GM12878 (cell line): ENCODE measurements around the gene NXN. TPM values are rescaled to one million over a fixed set of nuclear protein-coding genes. Genes with fewer than 3 reads are reported as not detected.

Experiments used
- ATAC-seq: fragments of 200-7000 bp; cut with Tn5 transposase; 3 replicates; pipeline ENCODE4 v1.9.1; 2020; ENCODE audit warnings: mild to moderate bottlenecking, moderate library complexity
- BruUV-seq: library from RNA; stranded (reverse); fragments of 400-500 nt; replicated peaks from 2 replicates; lab custom pipeline; 2021; lab: Mats Ljungman, UMichigan
- CTCF ChIA-PET: fragments of 300-600 bp; sonication (Branson Sonifier 250); formaldehyde crosslinking; extraction: SDS; loops from one replicate; lab custom pipeline; 2021; ENCODE audit warnings: inconsistent platforms; lab: Yijun Ruan, JAX
- POLR2A ChIA-PET: fragments of 350-600 bp; formaldehyde crosslinking; extraction: SDS; loops from one replicate; lab custom pipeline; 2021; ENCODE audit warnings: inconsistent platforms; lab: Charles Lee
- RAD21 ChIA-PET: fragments of 300-600 bp; sonication (Branson Sonifier 250); formaldehyde crosslinking; loops from one replicate; lab custom pipeline; 2023; ENCODE audit warnings: antibody characterized with exemption; ENCODE audit not compliant: unreplicated experiment; lab: Charles Lee
- SMC1A ChIA-PET: fragments of 300-600 bp; sonication (Branson Sonifier 250); formaldehyde crosslinking; loops from one replicate; lab custom pipeline; 2023; ENCODE audit not compliant: unreplicated experiment, uncharacterized antibody; lab: Charles Lee
- DNase-seq: peaks from one replicate; pipeline ENCODE4 v3.0.0-alpha.2; 2011; ENCODE audit warnings: low read depth, low spot score
- FAIRE-seq: peaks from 3 replicates; lab custom pipeline; 2011; peaks lifted over from hg19 to GRCh38; lab: Jason Lieb, UNC
- H2AFZ ChIP-seq: 2 replicates; pipeline ENCODE4 v1.6.0; 2011; ENCODE audit warnings: low read depth, low read length, control low read depth; ENCODE audit not compliant: control insufficient read depth
- H3K27ac ChIP-seq: 2 replicates; pipeline ENCODE4 v1.5.1; 2011; ENCODE audit warnings: control low read depth; ENCODE audit not compliant: control insufficient read depth, insufficient read depth
- H3K27me3 ChIP-seq, 2 experiments: replicated peaks in 1 of 2; 2 replicates each; pipeline versions ENCODE4 v1.6.0 to v1.6.1; 2011; ENCODE audit warnings: low read length in 1 of 2; ENCODE audit not compliant: control insufficient read depth in 2 of 2, insufficient read depth in 2 of 2
- H3K36me3 ChIP-seq, 2 experiments: 2 replicates each; pipeline ENCODE4 v1.5.1; 2011; ENCODE audit warnings: low read length in 1 of 2; ENCODE audit not compliant: control insufficient read depth in 2 of 2, insufficient read depth in 2 of 2
- H3K4me1 ChIP-seq: 2 replicates; pipeline ENCODE4 v1.6.1; 2011; ENCODE audit warnings: mild to moderate bottlenecking, low read length, moderate library complexity, mixed read lengths; ENCODE audit not compliant: control insufficient read depth, insufficient read depth
- H3K4me2 ChIP-seq: 2 replicates; pipeline ENCODE4 v1.6.0; 2011; ENCODE audit warnings: control low read depth; ENCODE audit not compliant: control insufficient read depth, insufficient read depth
- H3K4me3 ChIP-seq: fragments of 200-600 bp; sonication (generic); 2 replicates; pipeline ENCODE4 v1.5.1; 2016
- H3K79me2 ChIP-seq: 2 replicates; pipeline ENCODE4 v1.6.0; 2011; ENCODE audit warnings: low read length; ENCODE audit not compliant: control insufficient read depth, insufficient read depth
- H3K9ac ChIP-seq: 2 replicates; pipeline ENCODE4 v1.8.0; 2011; ENCODE audit warnings: low read length, control low read depth, mixed read lengths; ENCODE audit not compliant: control insufficient read depth, insufficient read depth
- H3K9me3 ChIP-seq: replicated peaks from 3 replicates; pipeline ENCODE4 v1.5.1; 2011; ENCODE audit warnings: mild to moderate bottlenecking, low read length; ENCODE audit not compliant: control insufficient read depth, insufficient read depth
- H4K20me1 ChIP-seq: 2 replicates; pipeline ENCODE4 v1.6.0; 2011; ENCODE audit not compliant: control insufficient read depth, insufficient read depth
- BMI1 ChIP-seq: fragments of 450-650 bp; IDR thresholded peaks from 2 replicates; pipeline ENCODE4 v1.6.1; 2016; ENCODE audit warnings: mild to moderate bottlenecking, moderate library complexity, borderline replicate concordance
- DPF2 ChIP-seq: fragments of 450-650 bp; IDR thresholded peaks from 2 replicates; pipeline ENCODE4 v1.6.1; 2017; ENCODE audit warnings: mild to moderate bottlenecking
- E4F1 ChIP-seq: fragments of 450-650 bp; IDR thresholded peaks from 2 replicates; pipeline ENCODE4 v1.6.1; 2018; ENCODE audit warnings: borderline replicate concordance, mild to moderate bottlenecking; ENCODE audit not compliant: partially characterized antibody
- ETV6 ChIP-seq, 2 experiments: fragments of 450-650 bp in 1 of 2; IDR thresholded peaks in 1 of 2; conservative IDR thresholded peaks in 1 of 2; 2 replicates each; pipeline ENCODE4 v1.6.1; 2014; ENCODE audit warnings: antibody characterized with exemption in 1 of 2, borderline replicate concordance in 1 of 2, low read depth in 1 of 2, mild to moderate bottlenecking in 1 of 2, moderate library complexity in 1 of 2
- HDGF ChIP-seq: fragments of 450-650 bp; IDR thresholded peaks from 2 replicates; pipeline ENCODE4 v1.6.1; 2016; ENCODE audit warnings: antibody characterized with exemption
- JUND ChIP-seq: IDR thresholded peaks from 2 replicates; pipeline ENCODE4 v1.6.1; 2012; ENCODE audit warnings: low read depth, mild to moderate bottlenecking, low read length, improper control_type of control experiment, moderate library complexity
- NR2C1 ChIP-seq: fragments of 450-650 bp; IDR thresholded peaks from 2 replicates; pipeline ENCODE4 v1.6.1; 2017; ENCODE audit warnings: antibody characterized with exemption, mild to moderate bottlenecking, moderate library complexity
- RAD51 ChIP-seq: fragments of 450-650 bp; IDR thresholded peaks from 2 replicates; pipeline ENCODE4 v1.6.1; 2016; ENCODE audit warnings: moderate library complexity, mild to moderate bottlenecking, inconsistent platforms
- RB1 ChIP-seq: fragments of 450-650 bp; formaldehyde crosslinking; IDR thresholded peaks from 2 replicates; pipeline ENCODE4 v1.6.1; 2017; ENCODE audit warnings: mild to moderate bottlenecking, borderline replicate concordance
- RBBP5 ChIP-seq: fragments of 200-600 bp; sonication (generic); conservative IDR thresholded peaks from 2 replicates; pipeline ENCODE4 v1.6.1; 2016
- RELA ChIP-seq: fragments of 450-650 bp; IDR thresholded peaks from 2 replicates; pipeline ENCODE4 v1.8.0; 2014; ENCODE audit warnings: borderline replicate concordance; ENCODE audit not compliant: partially characterized antibody
- YBX1 ChIP-seq: fragments of 450-650 bp; IDR thresholded peaks from 2 replicates; pipeline ENCODE4 v1.6.1; 2016; ENCODE audit warnings: antibody characterized with exemption
- ZBTB11 ChIP-seq: fragments of 450-650 bp; formaldehyde crosslinking; IDR thresholded peaks from 2 replicates; pipeline ENCODE4 v1.5.0; 2022; ENCODE audit warnings: mild to moderate bottlenecking, missing genetic modification characterization
- ZNF384 ChIP-seq: IDR thresholded peaks from 2 replicates; pipeline ENCODE4 v1.6.1; 2012; ENCODE audit warnings: low read depth, mild to moderate bottlenecking, low read length, improper control_type of control experiment, borderline replicate concordance
- WGBS: methylation state at CpG from one replicate; pipeline ENCODE4 v1.1.6; 2016; ENCODE audit warnings: low lambda C conversion rate; ENCODE audit not compliant: insufficient replicate concordance, insufficient coverage; ENCODE audit errors: missing lambda C conversion rate; 5-methylcytosine and 5-hydroxymethylcytosine counted together
- in situ Hi-C: fragments of 300-500 bp; cut with MboI; formaldehyde crosslinking; loops from 9 replicates; pipeline ENCODE4 v1.14.3; 2018; ENCODE audit warnings: mixed read lengths
- intact Hi-C: fragments of 100-400 bp; cut with micrococcal nuclease; formaldehyde crosslinking; loops from one replicate; pipeline ENCODE4 v1.14.2; 2022; ENCODE audit not compliant: unreplicated experiment
- polyA plus RNA-seq, 11 experiments: library from polyadenylated mRNA; depleted of rRNA in 4 of 11; unstranded in 6 of 11; stranded (reverse) in 5 of 11; fragments of >200 nt; fragmentation: Nextera tagmentation in 4 of 11; fragmentation: Illumina TruSeq in 1 of 11; extraction: Ambion mirVana in 4 of 11; extraction: Trizol in 1 of 11; gene quantifications; 1 replicate in 1 of 11; 2 replicates in 10 of 11; pipeline versions ENCODE4 v1.2.1 to v1.2.3, GENCODE V29; 2011 to 2016; ENCODE audit warnings: inconsistent platforms in 2 of 11, missing spikeins in 2 of 11, low read depth in 1 of 11
- total RNA-seq, 4 experiments: library from RNA; depleted of rRNA in 3 of 4; stranded (reverse); fragments of >200 nt in 3 of 4; fragmentation: Illumina TruSeq in 1 of 4; extraction: Trizol in 1 of 4; gene quantifications; 2 replicates each; pipeline versions ENCODE4 v1.2.1 to v1.2.3, GENCODE V29; 2013 to 2021
- TF ChIP-seq, protein P1 (sequence below): fragments of 450-650 bp; IDR thresholded peaks from 2 replicates; pipeline ENCODE4 v1.6.1; 2016; ENCODE audit warnings: mild to moderate bottlenecking, moderate library complexity, borderline replicate concordance

Gene NXN
- total and polyA plus RNA-seq, 10 of the 15 experiments (the other 5 are each of a cell fraction or from before 2014, with no cell fraction given): 0.04 to 1.2 (median 0.30) TPM

DNA sequence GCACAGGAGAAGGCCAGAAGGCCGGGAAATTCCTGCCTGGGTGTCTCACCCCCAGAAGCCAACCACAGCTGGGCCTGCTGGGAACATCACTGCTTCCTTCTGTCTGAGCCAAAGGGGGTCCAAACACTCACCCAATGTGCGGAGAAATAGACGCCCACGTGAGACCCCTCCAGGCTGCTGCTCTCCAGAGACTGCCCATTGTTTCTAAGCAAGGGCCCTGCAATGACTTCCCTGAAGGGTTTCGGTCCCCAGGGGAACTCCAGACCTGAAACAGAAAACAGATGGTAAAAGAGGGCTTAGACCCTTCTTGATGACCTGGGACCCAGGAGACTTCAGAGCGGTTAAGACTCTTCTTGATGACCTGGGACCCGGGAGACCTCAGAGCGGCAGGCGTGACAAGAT is 156.1 kb downstream of the NXN start:
- DNase-seq: peak; percentile 52
- intact Hi-C loops: no loop called here
- Histone ChIP-seq H3K4me1 (no peaks in the 10 kb centered on the region; the same call in 1 of the 2 replicates), H3K36me3 (no peaks in the 10 kb centered on the region), H3K9ac (no peak overlapping the region), H4K20me1 (no peaks in the 10 kb centered on the region), H2AFZ (peak overlapping the region; percentile 37), H3K27me3 (no peaks in the 10 kb centered on the region), H3K9me3 (no peaks in the 10 kb centered on the region; the same call in 2 of the 3 replicates), H3K4me2 (peak overlapping the region; percentile 44; the same call in 1 of the 2 replicates), H3K27ac (peak overlapping the region; percentile 6; the same call in 1 of the 2 replicates), H3K79me2 (no peaks in the 10 kb centered on the region), H3K4me3 (no peak overlapping the region)
- RAD21 ChIA-PET: no interaction called here
- peak; percentile 96 for ATAC-seq
- SMC1A ChIA-PET: no interaction called here
- WGBS: under 1% methylated on average over 7 of the region's 9 CpGs
- no TSS peak for BruUV-seq
- CTCF ChIA-PET: interaction anchor here (0.7 kb wide), 1 partner anchor 57 kb away, joined by 4 read pairs; no protein-coding TSS in a partner anchor
- in situ Hi-C loops: no loop called here
- FAIRE-seq: no peak
- POLR2A ChIA-PET: interaction anchor here (0.7 kb wide), 2 partner anchors 20 to 133 kb away, joined by 3 to 5 read pairs; no protein-coding TSS in a partner anchor
- TF ChIP-seq RAD51 (no peak), RBBP5 (no peak), BMI1 (no peak), ETV6 (conservative IDR thresholded peaks at IDR 0.05 in 1 of 2, IDR thresholded peaks at IDR 0.05 in 1 of 2; ENCODE audit: borderline replicate concordance in 1 of 2, low read depth in 1 of 2) (no peak), HDGF (no peak), E4F1 (no peak), ZBTB11 (no peak), NR2C1 (no peak), JUND (no peak), ZNF384 (no peak), RB1 (no peak), YBX1 (no peak), RELA (no peak), DPF2 (no peak)
- TF ChIP-seq, protein P1, sequence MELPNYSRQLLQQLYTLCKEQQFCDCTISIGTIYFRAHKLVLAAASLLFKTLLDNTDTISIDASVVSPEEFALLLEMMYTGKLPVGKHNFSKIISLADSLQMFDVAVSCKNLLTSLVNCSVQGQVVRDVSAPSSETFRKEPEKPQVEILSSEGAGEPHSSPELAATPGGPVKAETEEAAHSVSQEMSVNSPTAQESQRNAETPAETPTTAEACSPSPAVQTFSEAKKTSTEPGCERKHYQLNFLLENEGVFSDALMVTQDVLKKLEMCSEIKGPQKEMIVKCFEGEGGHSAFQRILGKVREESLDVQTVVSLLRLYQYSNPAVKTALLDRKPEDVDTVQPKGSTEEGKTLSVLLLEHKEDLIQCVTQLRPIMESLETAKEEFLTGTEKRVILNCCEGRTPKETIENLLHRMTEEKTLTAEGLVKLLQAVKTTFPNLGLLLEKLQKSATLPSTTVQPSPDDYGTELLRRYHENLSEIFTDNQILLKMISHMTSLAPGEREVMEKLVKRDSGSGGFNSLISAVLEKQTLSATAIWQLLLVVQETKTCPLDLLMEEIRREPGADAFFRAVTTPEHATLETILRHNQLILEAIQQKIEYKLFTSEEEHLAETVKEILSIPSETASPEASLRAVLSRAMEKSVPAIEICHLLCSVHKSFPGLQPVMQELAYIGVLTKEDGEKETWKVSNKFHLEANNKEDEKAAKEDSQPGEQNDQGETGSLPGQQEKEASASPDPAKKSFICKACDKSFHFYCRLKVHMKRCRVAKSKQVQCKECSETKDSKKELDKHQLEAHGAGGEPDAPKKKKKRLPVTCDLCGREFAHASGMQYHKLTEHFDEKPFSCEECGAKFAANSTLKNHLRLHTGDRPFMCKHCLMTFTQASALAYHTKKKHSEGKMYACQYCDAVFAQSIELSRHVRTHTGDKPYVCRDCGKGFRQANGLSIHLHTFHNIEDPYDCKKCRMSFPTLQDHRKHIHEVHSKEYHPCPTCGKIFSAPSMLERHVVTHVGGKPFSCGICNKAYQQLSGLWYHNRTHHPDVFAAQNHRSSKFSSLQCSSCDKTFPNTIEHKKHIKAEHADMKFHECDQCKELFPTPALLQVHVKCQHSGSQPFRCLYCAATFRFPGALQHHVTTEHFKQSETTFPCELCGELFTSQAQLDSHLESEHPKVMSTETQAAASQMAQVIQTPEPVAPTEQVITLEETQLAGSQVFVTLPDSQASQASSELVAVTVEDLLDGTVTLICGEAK: no peak
